Karpas-422 (cell line): Measurements from ENCODE around the gene PLCD3. TPM values are rescaled to one million over a fixed set of nuclear protein-coding genes. Genes with fewer than 3 reads are reported as not detected.
"Not testable (repeated sequence)": the region's sequence is repeated elsewhere in the genome, so short reads cannot be mapped to it uniquely, and the experiment has no call there.

Source experiments
- DNase-seq: peaks from one replicate; pipeline ENCODE4 v3.0.0-alpha.2; 2015
- H2AFZ ChIP-seq: fragments of 200-600 bp; sonication (generic); 2 replicates; pipeline ENCODE4 v1.6.1; 2014; ENCODE audit warnings: antibody characterized with exemption, low read length, mixed read lengths
- H3K27ac ChIP-seq: fragments of 200-600 bp; sonication (generic); 2 replicates; pipeline ENCODE4 v1.5.1; 2014; ENCODE audit warnings: mild to moderate bottlenecking, low read length, moderate library complexity
- H3K27me3 ChIP-seq: fragments of 200-600 bp; sonication (generic); 2 replicates; pipeline ENCODE4 v1.6.1; 2014; ENCODE audit warnings: low read length, mixed read lengths
- H3K36me3 ChIP-seq: fragments of 200-600 bp; sonication (generic); 2 replicates; pipeline ENCODE4 v1.6.1; 2014; ENCODE audit warnings: low read length, mixed read lengths; ENCODE audit not compliant: insufficient read depth
- H3K4me1 ChIP-seq: fragments of 200-600 bp; sonication (generic); 2 replicates; pipeline ENCODE4 v1.6.1; 2014; ENCODE audit warnings: mild to moderate bottlenecking, low read length, mixed read lengths
- H3K4me2 ChIP-seq: fragments of 200-600 bp; sonication (generic); 2 replicates; pipeline ENCODE4 v1.6.1; 2014; ENCODE audit warnings: low read length, low read depth, mild to moderate bottlenecking; ENCODE audit not compliant: poor library complexity, severe bottlenecking
- H3K4me3 ChIP-seq: fragments of 200-600 bp; sonication (generic); 2 replicates; pipeline ENCODE4 v1.5.1; 2014; ENCODE audit warnings: mild to moderate bottlenecking, antibody characterized with exemption, low read length, mixed read lengths
- H3K79me2 ChIP-seq: fragments of 200-600 bp; sonication (generic); 2 replicates; pipeline ENCODE4 v1.6.1; 2014; ENCODE audit warnings: mild to moderate bottlenecking, low read length, mixed read lengths
- H3K9ac ChIP-seq: fragments of 200-600 bp; sonication (generic); 2 replicates; pipeline ENCODE4 v1.6.0; 2014; ENCODE audit warnings: low read length
- H3K9me2 ChIP-seq: fragments of 200-600 bp; sonication (generic), shearing (Covaris generic); replicated peaks from 2 replicates; pipeline ENCODE4 v1.6.0; 2014; ENCODE audit warnings: mild to moderate bottlenecking, low read length, moderate library complexity; ENCODE audit not compliant: insufficient read depth
- H3K9me3 ChIP-seq: fragments of 300-700, 200-600 bp; sonication (generic); 2 replicates; pipeline ENCODE4 v1.6.1; 2014; ENCODE audit warnings: low read length, mixed read lengths
- H4K20me1 ChIP-seq: fragments of 200-600 bp; sonication (generic); 2 replicates; pipeline ENCODE4 v1.6.1; 2014; ENCODE audit warnings: mild to moderate bottlenecking, antibody characterized with exemption, low read length, low read depth; ENCODE audit not compliant: insufficient read depth
- total RNA-seq: library from RNA; depleted of rRNA; stranded (reverse); fragments of >200 nt; shearing (Covaris generic); gene quantifications from 2 replicates; pipeline ENCODE4 v1.2.3, GENCODE V29; 2014; ENCODE audit warnings: low replicate concordance

Gene PLCD3
- total RNA-seq, 1 experiment from 2014 or later, result 0.45 TPM

DNA sequence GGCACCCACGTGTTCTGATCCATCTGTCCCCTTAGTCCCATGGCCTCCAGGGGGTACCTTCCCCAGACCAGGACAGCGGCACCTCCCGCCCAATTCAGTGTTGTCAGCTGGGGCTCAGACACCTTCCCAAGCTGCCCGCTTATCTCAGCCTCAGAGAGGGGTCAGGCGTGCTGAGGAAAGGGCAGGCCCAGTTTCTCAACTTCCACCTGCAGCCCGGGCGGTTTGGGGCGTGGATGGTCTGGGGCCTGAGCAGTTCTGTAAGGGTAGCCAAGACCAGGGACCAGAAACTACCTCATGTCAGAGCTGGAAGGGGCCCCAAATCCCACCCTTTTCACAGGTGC lies 5.1 kb downstream of the PLCD3 start:
- no peaks in the 10 kb centered on the region for H3K9me2 ChIP-seq
- no peak overlapping the region for H3K27ac ChIP-seq
- no peaks in the 10 kb centered on the region for H3K27me3 ChIP-seq
- H3K4me3 ChIP-seq, result no peak overlapping the region
- H4K20me1 ChIP-seq, result no peaks in the 10 kb centered on the region
- no peak overlapping the region for H2AFZ ChIP-seq
- H3K9me3 ChIP-seq, result no peaks in the 10 kb centered on the region
- DNase-seq, result no peak
- H3K4me1 ChIP-seq, result peaks cover 8% of the 10 kb centered on the region
- no peak overlapping the region for H3K9ac ChIP-seq
- no peaks in the 10 kb centered on the region for H3K79me2 ChIP-seq
- H3K36me3 ChIP-seq, result no peaks in the 10 kb centered on the region
- H3K4me2 ChIP-seq, result no peak overlapping the region

DNA sequence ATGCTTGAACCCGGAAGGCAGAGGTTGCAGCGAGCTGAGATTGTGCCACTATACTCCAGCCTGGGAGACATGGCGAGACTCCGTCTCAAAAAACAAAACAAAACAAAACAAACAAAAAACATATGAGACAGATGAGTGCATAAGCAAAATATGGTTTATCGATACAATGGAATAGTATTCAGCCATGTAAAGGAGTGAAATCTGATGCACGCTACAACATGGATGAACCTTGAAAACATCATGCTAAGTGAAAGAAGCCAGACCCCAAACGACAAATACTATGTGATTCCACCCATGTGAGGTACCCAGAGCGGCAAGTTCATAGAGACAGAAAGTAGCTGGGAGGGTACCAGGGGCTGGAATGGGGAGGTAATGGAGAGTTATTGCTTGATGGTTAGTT lies 6.8 kb downstream of the PLCD3 start:
- no peaks in the 10 kb centered on the region for H4K20me1 ChIP-seq
- H3K27me3 ChIP-seq, result no peaks in the 10 kb centered on the region
- no peaks in the 10 kb centered on the region for H3K9me3 ChIP-seq
- no peak overlapping the region for H3K4me3 ChIP-seq
- H3K4me2 ChIP-seq, result no peak overlapping the region
- H2AFZ ChIP-seq, result no peak overlapping the region
- H3K9me2 ChIP-seq, result no peaks in the 10 kb centered on the region
- H3K27ac ChIP-seq, result no peak overlapping the region
- H3K36me3 ChIP-seq, result no peaks in the 10 kb centered on the region
- H3K9ac ChIP-seq, result no peak overlapping the region
- H3K79me2 ChIP-seq, result no peaks in the 10 kb centered on the region
- H3K4me1 ChIP-seq, result peaks cover 4% of the 10 kb centered on the region; the same call in 1 of the 2 replicates
- no peak for DNase-seq

DNA sequence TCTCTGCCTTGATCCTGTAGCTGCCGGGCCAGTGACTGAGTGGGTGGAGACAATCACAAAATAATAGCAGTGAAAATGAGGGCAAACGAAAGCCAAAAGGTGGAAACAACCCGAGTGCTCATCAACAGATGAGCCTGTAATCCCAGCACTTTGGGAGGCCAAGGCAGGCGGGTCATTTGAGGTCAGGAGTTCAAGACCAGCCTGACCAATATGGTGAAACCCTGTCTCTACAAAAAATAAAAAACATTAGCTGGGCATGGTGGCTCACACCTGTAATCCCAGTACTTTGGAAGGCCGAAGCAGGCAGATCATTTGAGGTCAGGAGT lies 7.6 kb downstream of the PLCD3 start:
- H3K27ac ChIP-seq, H3K9me3 ChIP-seq, H3K27me3 ChIP-seq, H3K4me1 ChIP-seq, DNase-seq, H3K36me3 ChIP-seq, H4K20me1 ChIP-seq, H3K9ac ChIP-seq, H3K79me2 ChIP-seq, H2AFZ ChIP-seq, H3K4me2 ChIP-seq, H3K9me2 ChIP-seq, H3K4me3 ChIP-seq: not testable (repeated sequence)

DNA sequence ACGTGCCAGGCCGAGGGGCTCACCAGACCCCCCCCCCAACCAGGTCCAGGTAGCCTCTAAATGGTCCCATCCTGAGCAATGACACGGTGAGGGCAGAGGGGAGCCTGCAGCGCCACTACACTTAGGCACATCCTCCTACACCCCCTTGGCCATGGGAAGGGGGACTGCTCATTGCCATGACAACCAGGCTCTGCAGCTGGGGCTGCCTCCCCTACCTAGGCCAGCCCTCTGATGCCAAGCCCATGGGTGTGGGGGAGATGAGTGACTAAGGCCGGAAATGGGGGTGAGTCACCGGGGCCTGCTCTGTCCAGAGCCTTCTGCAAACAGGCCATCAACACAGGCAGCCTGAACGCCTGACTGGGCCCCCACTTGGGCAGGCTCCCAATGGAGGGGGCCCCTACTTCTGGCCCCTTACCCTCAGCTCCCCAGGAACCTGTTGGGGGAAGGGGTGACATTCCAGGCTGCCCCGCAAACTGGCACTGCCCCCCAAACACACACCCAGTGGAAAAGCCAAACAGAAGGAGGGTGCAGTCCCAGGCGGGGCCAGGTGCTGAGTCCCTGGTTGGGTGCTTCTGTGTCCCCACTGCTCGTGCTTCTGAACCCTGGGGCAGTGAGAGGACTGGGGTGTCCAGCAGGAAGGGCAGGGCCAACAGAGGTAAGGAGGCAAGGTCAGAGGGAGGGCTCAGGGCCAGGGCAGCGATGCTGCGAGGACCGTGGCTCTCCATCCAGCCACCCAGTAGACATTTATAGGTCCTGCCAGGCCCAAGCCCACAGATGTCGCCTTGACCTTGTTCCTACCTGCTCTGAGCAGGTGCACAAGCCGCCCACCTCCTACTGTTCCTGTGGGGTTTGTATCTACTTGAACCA lies 8.2 kb downstream of the PLCD3 start:
- Histone ChIP-seq H4K20me1 (no peaks in the 10 kb centered on the region), H3K27me3 (no peaks in the 10 kb centered on the region), H3K4me3 (no peak overlapping the region), H3K36me3 (no peaks in the 10 kb centered on the region), H3K9me3 (no peaks in the 10 kb centered on the region), H3K27ac (no peak overlapping the region), H3K4me2 (no peak overlapping the region), H3K79me2 (no peaks in the 10 kb centered on the region), H3K9me2 (no peaks in the 10 kb centered on the region), H2AFZ (no peak overlapping the region), H3K9ac (no peak overlapping the region), H3K4me1 (peaks cover 4% of the 10 kb centered on the region; the same call in 1 of the 2 replicates)
- DNase-seq, result peak; percentile 60

DNA sequence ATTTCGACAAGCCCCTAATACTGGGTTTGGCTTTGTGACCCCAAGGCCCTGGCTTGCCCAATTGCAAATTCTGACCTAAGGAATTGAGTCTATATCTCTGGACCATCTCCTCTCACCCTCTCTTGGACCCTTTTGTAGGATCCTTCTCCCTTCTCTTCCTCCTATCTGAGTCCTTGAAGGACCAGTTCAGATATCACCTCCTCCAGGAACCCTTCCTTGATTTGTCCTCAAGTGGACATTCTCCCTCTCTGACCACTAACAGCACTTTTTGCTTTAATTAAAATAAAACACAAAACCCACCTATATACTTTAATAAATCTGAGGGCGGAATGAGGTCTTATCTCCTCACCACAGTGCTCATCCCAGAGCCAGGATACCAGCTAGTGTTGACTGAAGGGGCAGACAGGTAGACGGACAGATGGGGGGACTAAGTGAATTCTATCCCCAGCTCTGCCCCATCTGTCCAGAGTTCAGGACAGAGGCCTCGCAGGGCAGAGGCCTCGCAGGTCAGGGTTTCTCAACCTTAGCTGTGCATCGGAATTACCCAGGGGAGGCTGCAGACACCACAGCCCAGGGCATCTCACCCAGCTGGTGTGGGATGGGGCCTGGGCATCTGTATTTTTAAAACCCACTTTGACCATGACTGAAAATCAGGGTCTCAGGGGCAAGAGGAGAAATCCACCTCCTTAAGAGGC lies 9.1 kb downstream of the PLCD3 start:
- no peak for DNase-seq
- H3K4me3 ChIP-seq, result no peak overlapping the region
- H3K4me2 ChIP-seq, result no peak overlapping the region
- H3K79me2 ChIP-seq, result no peaks in the 10 kb centered on the region
- no peaks in the 10 kb centered on the region for H3K9me3 ChIP-seq
- H2AFZ ChIP-seq, result no peak overlapping the region
- H3K9me2 ChIP-seq, result no peaks in the 10 kb centered on the region
- H3K36me3 ChIP-seq, result no peaks in the 10 kb centered on the region
- no peaks in the 10 kb centered on the region for H4K20me1 ChIP-seq
- H3K4me1 ChIP-seq, result peaks cover 4% of the 10 kb centered on the region; the same call in 1 of the 2 replicates
- no peaks in the 10 kb centered on the region for H3K27me3 ChIP-seq
- H3K27ac ChIP-seq, result no peak overlapping the region
- no peak overlapping the region for H3K9ac ChIP-seq

DNA sequence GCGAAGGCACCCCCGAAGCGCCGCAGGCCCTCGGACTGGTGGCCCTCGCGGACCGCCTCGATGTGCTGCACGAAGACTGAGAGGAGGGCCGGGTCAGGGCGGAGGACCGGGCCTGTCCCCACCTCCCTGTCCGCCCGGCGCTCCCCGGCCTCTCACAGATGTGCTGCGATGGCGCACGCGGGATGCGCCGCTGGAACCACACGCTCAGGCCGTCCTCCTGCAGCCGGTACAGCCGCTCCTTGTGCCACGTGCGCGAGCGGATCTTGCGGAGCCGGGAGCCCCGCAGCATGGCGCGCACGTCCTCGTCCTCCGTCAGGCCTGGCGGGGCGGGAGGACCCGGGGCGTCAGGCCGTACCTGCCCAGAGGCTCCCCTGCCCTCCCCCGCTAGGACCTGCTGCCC lies 11.3 kb downstream of the PLCD3 start:
- Histone ChIP-seq H3K9me2 (no peaks in the 10 kb centered on the region), H3K79me2 (no peaks in the 10 kb centered on the region), H3K36me3 (no peaks in the 10 kb centered on the region), H3K4me2 (no peak overlapping the region), H2AFZ (no peak overlapping the region), H4K20me1 (no peaks in the 10 kb centered on the region), H3K27me3 (no peaks in the 10 kb centered on the region), H3K4me3 (no peak overlapping the region), H3K4me1 (peaks cover 4% of the 10 kb centered on the region; the same call in 1 of the 2 replicates), H3K9me3 (no peaks in the 10 kb centered on the region), H3K9ac (no peak overlapping the region), H3K27ac (no peak overlapping the region)
- no peak for DNase-seq

DNA sequence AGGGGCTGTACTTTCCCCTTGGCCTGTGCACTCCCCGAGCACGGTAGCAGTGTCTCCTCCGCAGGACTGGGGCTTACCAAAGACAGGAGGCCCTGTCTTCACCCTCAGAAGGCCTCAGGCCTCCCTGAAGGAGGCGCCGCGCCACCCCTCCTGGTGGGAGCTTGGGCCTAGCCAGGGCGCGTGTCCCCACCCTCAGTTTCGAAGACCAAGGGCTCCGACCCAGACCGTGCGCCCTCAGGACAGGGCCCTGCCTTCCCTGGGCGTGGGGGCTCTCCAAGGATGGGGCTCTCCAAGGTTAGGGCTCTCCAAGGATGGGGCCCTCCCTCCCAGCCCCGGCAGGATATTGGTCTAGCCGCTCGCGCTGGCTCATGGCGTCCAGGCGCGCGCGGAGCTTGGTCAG lies 11.8 kb downstream of the PLCD3 start:
- no peaks in the 10 kb centered on the region for H3K36me3 ChIP-seq
- H3K4me2 ChIP-seq, result no peak overlapping the region
- no peaks in the 10 kb centered on the region for H3K9me2 ChIP-seq
- H3K4me3 ChIP-seq, result no peak overlapping the region
- H3K9me3 ChIP-seq, result no peaks in the 10 kb centered on the region
- no peak overlapping the region for H2AFZ ChIP-seq
- H3K9ac ChIP-seq, result no peak overlapping the region
- no peaks in the 10 kb centered on the region for H3K27me3 ChIP-seq
- no peak overlapping the region for H3K27ac ChIP-seq
- no peaks in the 10 kb centered on the region for H4K20me1 ChIP-seq
- H3K79me2 ChIP-seq, result no peaks in the 10 kb centered on the region
- H3K4me1 ChIP-seq, result peaks cover 4% of the 10 kb centered on the region; the same call in 1 of the 2 replicates
- DNase-seq, result no peak

DNA sequence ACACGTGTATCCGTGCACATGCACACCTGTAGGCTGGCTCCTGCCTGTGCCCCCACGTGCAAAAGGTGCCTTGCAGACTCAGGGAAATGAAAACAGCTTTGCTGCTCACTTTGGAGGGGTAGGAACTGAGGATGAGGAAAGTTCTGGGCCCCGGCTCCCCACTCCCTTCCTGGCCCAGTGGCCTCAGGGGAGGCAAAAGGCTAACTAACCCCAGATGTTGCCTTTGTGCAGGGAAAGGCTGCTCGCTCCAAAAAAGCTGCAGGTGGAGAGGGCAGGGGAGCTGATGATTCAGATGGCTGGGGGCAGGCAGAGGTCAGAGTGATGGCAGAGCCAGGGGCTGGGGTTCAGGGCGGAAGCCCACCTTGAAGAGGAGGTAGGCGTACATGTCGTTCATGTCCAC lies 12.4 kb downstream of the PLCD3 start:
- DNase-seq, result no peak
- no peak overlapping the region for H3K4me3 ChIP-seq
- H3K4me1 ChIP-seq, result peaks cover 4% of the 10 kb centered on the region; the same call in 1 of the 2 replicates
- no peak overlapping the region for H3K27ac ChIP-seq
- H3K79me2 ChIP-seq, result no peaks in the 10 kb centered on the region
- H3K9me2 ChIP-seq, result no peaks in the 10 kb centered on the region
- H4K20me1 ChIP-seq, result no peaks in the 10 kb centered on the region
- no peak overlapping the region for H2AFZ ChIP-seq
- no peaks in the 10 kb centered on the region for H3K27me3 ChIP-seq
- H3K4me2 ChIP-seq, result no peak overlapping the region
- no peaks in the 10 kb centered on the region for H3K36me3 ChIP-seq
- H3K9ac ChIP-seq, result no peak overlapping the region
- H3K9me3 ChIP-seq, result no peaks in the 10 kb centered on the region
